Stimulated activated CD8-positive, alpha-beta memory T cell treated with anti-CD3 and anti-CD28 coated beads, Interleukin-7, amount 100 ng/mL, for 48 hours (primary cell): Measurements from ENCODE around the gene TMBIM6.
"Not testable (repeated sequence)": the region's sequence is repeated elsewhere in the genome, so short reads cannot be mapped to it uniquely, and the experiment has no call there.

Experiments used
- DNase-seq, 2 donors: peaks; one replicate each; pipeline ENCODE4 v3.0.0-alpha.2; 2020; ENCODE audit warnings: low read depth in 1 of 2; ENCODE audit errors: extremely low read depth in 1 of 2

TMBIM6 gene

GRCh38 chr12:49740930-49741881, at the start of gene TMBIM6:
TSS of gene TMBIM6 (plus strand) at chr12:49741557. CDS start at chr12:49752494, 10,937 bp downstream.
- peak; percentile 96 to 100 for DNase-seq

DNA sequence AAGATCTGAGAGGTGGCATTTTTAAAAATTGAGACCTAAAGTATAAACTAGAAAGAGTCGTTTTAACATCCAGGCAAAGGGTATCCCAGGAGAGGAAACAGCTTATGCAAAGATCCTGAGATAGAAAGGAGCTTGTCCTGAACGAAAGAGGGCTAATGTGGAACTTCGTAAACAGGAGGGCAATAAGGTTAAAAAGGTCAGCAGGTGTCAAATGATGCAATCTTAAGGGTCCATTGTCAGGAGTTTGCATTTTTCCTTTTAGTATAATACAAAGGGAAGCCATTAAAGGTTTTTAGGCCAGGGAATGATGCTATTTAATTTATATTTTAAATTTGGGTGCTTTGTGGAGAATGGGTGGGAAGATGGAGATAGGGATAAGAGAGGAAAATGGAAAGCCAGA, 48.5 kb upstream of the TMBIM6 start:
- no peak for DNase-seq

- no peak for DNase-seq
Observed at GRCh38 chr12:49693931-49694444, 47.4 kb upstream of the TMBIM6 start.

DNA sequence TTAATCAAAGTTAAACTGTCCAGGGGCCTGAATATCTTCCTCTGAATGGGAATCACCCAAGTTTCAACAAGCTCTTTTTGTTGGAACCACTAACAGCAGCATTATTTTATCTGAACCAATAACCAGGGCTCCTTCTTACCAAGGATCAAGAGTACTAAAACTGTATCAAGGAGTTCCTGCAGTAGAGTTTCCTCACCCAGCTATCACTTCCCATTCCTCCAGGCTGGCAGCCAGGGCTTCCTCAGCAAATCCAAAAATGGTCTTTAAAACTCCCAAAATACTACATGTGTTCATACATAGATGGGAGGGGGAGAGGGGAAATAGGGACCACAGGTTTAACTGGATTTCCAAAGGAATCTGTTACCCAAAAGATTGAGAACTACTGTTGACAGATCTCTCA, 44.6 kb upstream of the TMBIM6 start:
- DNase-seq = no peak

GRCh38 chr12:49697808-49698207, 43.5 kb upstream of the TMBIM6 start:
- DNase-seq = no peak

DNA sequence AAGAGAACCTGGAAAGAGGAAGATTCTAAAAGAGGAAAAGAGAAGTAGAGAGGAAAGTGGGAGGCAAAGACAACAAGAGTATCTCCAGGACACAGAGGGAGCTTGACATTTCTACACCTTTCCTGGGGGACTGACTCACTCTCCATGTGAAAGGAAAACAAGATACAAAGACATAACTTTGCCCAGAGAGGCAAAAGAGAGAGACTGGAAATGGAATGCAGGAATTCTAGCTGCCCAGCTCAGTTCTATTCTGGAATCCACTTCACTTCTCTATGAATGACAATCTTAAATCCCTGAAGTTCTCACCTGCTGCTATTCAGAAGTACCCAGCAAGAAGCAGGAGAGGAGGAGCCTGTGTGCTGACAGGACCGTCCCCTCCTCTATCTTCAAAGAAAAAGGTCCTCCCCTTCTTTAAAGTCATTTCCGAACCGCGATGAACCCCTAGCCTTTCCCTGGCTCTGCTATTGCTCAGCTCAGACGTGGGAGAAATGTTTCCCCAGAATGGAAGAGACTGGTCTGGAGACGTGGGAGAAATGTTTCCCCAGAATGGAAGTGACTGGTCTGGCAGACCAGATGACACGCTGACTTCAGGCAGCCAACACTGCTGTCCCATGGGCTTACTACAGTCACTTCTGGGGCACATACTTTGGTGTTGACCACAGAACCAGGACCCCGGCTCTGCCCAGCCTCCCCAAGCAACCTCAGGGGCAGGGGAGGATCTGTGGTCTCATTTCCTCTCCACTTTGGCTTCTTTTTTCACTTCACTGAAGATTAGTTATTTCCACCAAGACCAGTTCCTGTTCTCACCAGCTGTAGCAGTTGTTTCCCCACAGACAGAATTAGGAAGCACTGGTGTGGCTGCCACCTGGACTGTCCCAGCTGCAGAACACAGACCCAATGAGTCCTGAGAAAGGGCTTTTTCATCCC, 42.5 kb upstream of the TMBIM6 start:
- peak; percentile 49 to 56 for DNase-seq

DNA sequence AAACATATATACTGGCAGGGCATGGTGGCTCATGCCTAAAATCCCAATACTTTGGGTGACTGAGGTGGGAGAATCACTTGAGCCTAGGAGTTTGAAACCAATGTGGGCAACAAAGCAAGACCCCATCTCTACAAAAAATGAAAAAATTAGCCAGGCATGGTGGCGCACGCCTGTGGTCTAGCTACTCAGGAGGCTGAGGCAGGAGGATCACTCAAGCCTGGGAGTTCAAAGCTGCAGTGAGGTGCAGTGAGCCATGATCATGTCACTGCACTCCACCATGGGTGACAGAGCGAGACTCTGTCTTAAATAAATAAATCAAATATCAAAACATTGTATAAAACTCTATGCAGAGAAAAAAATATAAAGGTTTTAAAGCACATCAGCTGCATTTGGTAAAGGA, 39.3 kb upstream of the TMBIM6 start:
- DNase-seq = no peak

DNA sequence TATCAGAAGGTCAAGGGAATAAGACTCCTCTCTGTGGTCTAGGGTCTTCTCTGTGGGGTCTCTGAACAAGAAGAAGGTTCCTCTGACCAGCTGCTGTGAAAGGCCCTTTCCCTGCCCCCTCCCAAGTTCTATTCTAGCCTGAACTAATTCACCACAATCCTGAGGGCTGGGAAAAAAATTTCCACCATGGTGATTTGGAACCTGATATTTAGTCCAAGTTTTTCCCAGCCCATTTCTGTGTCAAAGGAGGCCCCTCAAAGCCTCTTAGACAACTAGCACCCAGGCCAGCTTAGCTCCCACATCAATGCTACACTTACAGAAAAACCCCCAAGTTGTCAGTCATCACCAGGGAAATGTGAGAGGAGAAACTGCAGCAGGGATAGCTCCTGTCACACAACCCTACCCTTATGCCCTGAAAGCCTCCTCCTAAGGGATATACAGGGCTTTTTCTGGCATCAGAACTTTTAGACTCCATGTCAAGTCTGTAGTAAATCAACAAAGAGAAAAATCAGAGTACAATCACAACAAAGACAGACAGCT, 38.6 kb upstream of the TMBIM6 start:
- no peak for DNase-seq

DNA sequence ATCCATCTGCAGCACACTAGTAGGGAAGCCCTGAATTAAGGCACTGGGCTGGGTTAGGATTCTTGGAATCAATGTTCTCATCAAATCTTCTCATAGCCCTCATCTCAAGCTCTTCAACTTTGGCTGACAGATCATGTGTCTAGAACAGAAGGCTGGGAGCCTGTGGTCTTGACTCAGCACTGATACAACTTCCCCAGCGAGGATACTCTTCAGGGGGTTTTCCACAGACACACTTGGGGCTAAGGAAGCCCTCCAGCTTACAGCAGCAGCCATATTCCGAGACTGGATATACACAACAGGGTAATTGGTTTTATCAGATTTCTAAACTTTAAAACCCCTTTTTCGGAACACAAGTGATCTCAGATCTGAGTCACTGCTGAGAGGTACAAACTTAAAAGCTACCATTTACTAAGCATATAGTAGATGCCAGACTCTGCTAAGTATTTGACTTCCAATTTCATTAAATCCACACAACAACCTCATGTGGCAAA, 37.7 kb upstream of the TMBIM6 start:
- DNase-seq = peak; percentile 40 to 71

DNA sequence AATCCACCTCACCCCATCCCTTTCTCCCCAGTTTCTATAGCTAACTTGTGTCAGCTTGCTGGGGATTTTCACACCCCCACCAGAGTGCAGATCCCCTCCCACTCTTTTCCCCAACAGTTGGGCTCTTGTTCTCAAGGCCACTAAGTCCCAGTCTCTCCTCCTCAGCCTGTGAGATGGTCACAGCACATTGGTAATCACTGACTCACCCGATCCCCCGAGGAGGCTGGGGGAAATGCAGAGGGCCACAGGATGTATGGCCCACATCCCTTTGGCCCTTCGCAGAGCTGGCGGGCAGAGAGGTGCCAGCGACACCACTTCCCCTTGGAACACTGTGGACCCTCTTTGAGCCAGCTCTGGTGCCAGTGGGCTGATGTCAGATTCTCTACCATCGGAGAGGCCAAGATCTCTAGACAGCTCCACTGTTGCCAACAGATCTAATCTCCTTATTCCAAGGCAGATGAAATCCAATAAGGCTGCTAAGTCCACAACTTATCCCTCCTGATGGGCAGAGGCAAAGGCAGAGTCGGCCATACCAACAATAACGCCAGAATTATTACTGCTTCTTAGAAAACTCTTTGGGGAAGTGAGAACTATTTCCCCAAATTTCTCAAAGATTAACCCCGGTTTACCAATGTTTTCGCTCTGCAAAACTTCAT, 35.8 kb upstream of the TMBIM6 start:
- DNase-seq = peak in 1 of 2 donors; percentile 25

- no peak for DNase-seq
Observed at GRCh38 chr12:49706351-49707127, 34.8 kb upstream of the TMBIM6 start.

DNA sequence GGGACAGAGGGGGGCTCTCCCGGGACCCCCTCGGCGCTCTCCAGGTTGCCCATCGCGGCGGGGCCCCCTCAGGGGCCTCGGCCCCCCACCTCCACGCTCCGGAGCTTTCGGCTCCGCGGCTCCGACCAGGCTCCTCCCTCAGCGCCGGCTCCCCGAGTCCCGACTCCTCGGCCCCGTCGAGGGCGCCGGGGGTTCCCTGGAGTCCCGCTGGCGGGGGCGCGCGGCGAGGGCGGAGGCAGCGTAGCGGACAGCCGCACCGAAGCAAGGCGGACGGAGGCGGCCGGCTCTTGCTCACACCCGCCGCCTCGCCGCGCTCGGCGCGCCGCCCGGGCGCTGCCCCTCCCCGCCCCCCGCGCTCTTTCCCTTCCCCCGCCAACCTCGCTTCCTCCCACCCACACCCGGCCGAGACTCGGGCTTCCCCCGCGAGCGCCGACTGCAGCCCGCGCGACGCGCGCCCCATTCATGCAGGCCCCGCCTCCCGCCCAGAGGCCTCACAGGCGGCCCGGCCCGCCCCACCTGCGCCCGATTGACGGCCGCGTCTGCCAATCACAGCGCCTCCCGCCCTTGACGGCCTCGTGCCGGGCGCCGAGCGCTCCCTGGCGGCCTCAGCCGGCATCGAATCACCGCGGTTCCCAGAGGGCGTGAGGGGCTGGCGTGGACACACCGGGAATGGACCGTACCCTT, 34.1 kb upstream of the TMBIM6 start, which contains the start of gene FMNL3:
TSS of gene FMNL3 (minus strand) at position 278 of the 684 bp plus-strand sequence. CDS start at position 53, 225 bp downstream.
- peak; percentile 97 to 98 for DNase-seq

DNA sequence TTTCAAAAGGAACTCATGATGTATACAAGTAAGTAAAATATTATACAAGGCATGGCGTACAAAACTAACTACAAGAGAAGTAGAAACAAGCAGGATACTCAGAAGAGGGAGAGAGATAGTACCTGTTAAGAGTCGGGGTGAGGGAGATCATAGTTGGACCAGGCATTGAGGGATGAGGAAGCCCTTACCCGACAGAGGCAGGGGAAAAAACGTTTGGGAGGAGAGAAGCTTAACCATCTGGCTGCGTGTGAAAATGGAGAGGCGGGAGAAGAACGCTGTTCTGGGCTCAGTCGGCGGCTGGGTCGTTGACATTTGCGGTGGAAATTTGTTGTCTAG, 33.6 kb upstream of the TMBIM6 start:
- no peak for DNase-seq

DNA sequence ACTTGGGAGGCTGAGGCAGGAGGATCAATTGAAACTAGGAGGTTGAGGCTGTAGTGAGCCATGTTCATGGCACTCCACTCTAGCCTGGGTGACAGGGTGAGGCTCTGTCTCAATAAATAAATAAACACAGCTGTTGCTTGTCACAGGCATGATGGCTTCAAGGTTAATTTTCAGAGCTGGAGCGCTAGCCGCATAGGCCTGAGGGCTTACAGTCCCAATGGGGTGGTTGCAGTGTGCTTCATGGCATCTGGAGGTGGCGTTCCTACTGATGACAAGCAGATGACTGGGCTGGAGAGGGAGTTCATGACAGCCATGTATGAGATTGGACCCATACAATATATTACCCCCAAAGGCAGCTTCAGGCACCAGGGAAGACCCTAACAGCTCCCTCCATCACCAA, 32.5 kb upstream of the TMBIM6 start:
- DNase-seq = no peak

- not testable (repeated sequence) for DNase-seq
Observed at GRCh38 chr12:49713952-49714351, 27.4 kb upstream of the TMBIM6 start.

GRCh38 chr12:49716553-49716952, 24.8 kb upstream of the TMBIM6 start:
- DNase-seq = no peak

- DNase-seq = not testable (repeated sequence)
Observed at GRCh38 chr12:49717800-49718199, 23.6 kb upstream of the TMBIM6 start.

DNA sequence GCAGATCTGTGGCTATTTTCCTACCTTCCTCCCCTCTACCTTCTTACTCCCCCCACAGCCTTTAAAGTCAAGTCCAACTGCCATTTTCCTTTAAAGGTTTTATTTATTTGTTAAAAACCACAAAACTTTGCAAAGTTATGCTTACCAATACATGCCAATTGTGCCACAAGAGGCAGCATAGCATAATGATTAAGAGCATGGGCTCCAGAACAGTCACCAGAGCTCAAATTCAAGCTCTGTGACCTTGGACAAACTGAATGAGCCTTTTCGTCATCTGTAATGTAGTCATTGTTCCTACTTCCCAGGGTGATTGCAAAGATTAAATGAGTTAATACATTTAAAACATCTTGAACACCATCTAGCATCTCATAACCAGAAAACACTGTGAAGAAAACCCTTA, 21.1 kb upstream of the TMBIM6 start:
- no peak for DNase-seq

DNA sequence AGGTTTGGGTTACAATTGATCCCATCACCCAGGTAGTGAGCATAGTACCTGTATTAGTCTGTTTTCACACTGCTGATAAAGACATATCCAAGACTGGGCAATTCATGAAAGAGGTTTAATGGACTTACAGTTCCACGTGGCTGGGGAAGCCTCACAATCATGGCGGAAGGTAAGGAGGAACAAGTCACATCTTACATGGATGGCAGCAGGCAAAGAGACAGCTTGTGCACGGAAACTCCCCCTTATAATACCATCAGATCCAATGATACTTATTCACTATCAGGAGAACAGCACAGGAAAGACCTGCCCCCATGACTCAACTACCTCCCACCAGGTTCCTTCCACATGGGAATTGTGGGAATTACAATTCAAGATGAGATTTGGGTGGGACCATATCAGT, 20.0 kb upstream of the TMBIM6 start:
- not testable (repeated sequence) for DNase-seq
